T-helper 1 cell (primary cell): ENCODE results near the gene GPANK1.

Experiments used
- DNase-seq, 5 donors: peaks; one replicate each; pipeline ENCODE4 v3.0.0-alpha.2; 2012 to 2020

Gene GPANK1

DNA sequence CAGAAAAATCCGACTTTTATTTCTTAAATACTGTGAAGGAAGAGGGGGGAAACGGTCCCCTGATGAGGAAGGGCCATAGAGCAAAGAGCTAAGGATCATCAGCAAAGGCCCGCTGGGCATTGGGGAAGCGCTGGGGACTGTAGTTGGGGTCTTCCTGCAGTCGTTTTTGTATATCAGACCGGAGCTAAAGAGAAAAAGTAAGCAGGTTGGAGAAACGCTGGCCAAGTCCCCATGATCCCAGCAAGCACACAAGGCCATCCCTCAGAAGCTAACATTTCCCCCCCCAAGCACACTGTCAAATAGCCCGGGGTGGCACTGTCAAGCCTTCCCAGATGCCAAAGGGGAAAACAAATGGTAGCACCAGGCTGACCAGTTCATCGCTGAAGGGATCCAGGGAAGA lies 25.8 kb downstream of the GPANK1 start:
- no peak for DNase-seq

- no peak for DNase-seq
Measured at GRCh38 chr6:31636698-31637596, 27.9 kb downstream of the GPANK1 start.

GRCh38 chr6:31634969-31635575 lies 29.7 kb downstream of the GPANK1 start:
- DNase-seq, result no peak

- no peak for DNase-seq
Measured at GRCh38 chr6:31634131-31634530, 30.7 kb downstream of the GPANK1 start.

DNA sequence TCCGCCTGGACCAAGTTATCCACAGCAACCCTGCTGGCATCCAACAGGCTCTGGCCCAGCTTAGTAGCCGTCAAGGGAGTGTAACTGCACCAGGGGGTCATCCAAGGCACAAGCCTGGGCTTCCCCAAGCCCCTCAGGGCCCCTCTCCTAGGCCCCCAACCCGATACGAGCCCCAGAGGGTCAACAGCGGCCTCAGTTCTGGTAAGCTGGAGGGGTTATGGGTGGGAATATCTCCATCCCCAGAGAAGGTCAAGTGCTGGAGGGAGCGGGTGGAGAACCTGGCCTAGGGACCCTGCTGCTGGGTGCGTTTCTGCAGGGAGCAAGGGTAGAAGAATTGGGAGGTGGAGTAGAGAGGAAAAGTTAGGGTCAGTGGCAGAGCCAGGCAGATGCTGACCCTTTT lies 31.4 kb downstream of the GPANK1 start:
- no peak for DNase-seq

DNA sequence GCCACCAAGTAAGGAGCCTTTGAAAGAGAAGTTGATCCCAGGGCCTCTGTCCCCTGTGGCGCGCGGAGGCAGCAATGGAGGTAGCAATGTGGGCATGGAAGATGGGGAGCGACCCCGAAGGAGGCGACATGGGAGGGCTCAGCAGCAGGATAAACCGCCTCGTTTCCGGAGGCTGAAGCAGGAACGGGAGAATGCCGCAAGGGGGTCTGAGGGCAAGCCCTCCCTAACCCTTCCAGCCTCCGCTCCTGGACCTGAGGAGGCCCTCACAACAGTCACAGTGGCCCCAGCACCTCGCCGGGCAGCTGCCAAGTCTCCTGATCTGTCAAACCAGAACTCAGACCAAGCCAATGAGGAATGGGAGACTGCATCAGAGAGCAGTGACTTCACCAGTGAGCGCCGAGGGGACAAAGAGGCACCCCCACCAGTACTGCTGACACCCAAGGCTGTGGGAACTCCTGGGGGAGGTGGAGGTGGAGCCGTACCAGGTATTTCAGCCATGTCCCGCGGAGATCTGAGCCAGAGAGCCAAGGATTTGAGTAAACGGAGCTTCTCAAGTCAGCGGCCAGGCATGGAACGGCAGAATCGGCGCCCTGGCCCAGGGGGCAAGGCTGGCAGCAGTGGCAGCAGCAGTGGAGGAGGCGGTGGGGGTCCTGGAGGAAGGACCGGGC lies 32.4 kb downstream of the GPANK1 start:
- DNase-seq, result no peak

GRCh38 chr6:31631681-31632278 lies 33.0 kb downstream of the GPANK1 start:
- no peak for DNase-seq

GRCh38 chr6:31631209-31631608 lies 33.6 kb downstream of the GPANK1 start:
- no peak for DNase-seq

- no peak for DNase-seq
Measured at GRCh38 chr6:31630177-31630934, 34.4 kb downstream of the GPANK1 start.

- no peak for DNase-seq
Measured at GRCh38 chr6:31629014-31629413, 35.8 kb downstream of the GPANK1 start.

DNA sequence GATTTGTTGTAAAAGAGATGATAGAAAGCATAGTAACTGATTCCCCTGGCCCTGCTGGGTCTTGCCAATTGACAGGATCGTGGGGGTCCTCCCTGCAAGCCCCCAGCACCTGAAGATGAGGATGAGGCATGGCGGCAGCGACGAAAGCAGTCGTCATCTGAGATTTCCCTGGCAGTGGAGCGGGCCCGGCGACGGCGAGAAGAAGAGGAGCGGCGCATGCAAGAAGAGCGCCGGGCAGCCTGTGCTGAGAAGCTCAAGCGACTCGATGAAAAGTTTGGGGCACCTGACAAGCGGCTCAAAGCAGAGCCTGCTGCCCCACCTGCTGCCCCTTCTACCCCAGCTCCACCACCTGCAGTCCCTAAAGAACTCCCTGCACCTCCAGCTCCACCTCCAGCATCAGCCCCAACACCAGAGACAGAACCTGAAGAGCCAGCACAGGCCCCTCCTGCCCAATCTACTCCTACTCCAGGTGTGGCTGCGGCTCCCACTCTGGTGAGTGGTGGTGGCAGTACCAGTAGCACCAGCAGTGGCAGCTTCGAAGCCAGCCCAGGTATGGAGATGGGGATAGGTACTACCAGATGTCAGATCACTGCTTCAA lies 37.0 kb downstream of the GPANK1 start:
- DNase-seq, result no peak

GRCh38 chr6:31626952-31627351 lies 37.8 kb downstream of the GPANK1 start:
- no peak for DNase-seq

DNA sequence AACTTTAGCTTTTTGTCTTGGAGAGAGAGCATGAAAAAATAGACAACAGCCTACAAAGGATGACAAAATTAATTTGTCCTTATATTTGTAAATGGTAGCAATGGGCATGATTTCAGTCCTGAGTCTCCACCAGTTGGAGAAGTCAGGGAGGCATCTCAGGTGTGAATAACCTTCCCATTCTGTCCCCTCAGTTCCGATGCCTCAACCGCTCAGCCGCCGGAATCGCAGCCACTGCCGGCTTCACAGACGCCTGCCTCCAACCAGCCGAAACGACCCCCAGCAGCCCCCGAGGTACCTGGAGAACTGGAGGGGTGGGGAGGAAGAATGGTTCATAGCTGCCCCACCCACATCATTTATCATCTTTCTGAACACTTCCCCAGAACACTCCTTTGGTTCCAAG lies 40.7 kb downstream of the GPANK1 start:
- DNase-seq, result no peak

GRCh38 chr6:31622684-31623091 lies 42.1 kb downstream of the GPANK1 start:
- DNase-seq, result no peak

- DNase-seq, result no peak
Measured at GRCh38 chr6:31621991-31622390, 42.8 kb downstream of the GPANK1 start.

DNA sequence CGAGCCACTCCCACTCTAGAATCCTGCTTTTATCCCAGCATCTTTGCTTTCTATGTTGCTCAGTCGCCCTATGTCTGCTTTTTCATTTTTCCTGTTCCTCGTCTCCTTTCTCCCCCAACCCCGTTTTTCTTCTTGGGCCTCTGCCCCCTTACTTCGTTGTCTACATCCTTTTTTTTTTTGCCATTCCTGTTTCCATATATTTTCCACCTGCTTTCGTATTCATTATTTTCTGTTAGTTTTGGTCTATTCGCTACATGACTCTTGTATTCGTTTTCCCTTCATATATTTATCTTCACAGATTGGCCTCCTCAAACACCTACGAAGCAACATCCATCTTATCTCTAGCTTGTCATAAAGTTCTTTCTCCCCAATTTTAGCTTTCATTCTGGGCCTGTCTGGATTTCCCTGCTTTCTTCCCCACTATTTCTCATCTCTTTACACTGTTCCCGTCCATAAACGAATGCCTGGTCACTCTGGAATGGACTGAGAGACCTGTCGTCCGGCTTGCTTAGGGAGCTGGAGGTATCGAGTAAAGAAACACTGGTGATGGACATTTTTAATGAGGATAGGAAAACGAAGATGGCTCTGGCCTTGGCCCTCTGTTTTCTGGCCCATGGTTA lies 43.4 kb downstream of the GPANK1 start:
- DNase-seq, result no peak

- peak in 3 of 5 donors; percentile 91 to 93 (median 91) for DNase-seq
Measured at GRCh38 chr6:31620586-31621319, 44.0 kb downstream of the GPANK1 start, which contains the start of gene PRRC2A. Gene PRRC2A, plus strand, starts transcription at chr6:31620715. Its CDS starts 2,075 bp downstream, at chr6:31622790.

DNA sequence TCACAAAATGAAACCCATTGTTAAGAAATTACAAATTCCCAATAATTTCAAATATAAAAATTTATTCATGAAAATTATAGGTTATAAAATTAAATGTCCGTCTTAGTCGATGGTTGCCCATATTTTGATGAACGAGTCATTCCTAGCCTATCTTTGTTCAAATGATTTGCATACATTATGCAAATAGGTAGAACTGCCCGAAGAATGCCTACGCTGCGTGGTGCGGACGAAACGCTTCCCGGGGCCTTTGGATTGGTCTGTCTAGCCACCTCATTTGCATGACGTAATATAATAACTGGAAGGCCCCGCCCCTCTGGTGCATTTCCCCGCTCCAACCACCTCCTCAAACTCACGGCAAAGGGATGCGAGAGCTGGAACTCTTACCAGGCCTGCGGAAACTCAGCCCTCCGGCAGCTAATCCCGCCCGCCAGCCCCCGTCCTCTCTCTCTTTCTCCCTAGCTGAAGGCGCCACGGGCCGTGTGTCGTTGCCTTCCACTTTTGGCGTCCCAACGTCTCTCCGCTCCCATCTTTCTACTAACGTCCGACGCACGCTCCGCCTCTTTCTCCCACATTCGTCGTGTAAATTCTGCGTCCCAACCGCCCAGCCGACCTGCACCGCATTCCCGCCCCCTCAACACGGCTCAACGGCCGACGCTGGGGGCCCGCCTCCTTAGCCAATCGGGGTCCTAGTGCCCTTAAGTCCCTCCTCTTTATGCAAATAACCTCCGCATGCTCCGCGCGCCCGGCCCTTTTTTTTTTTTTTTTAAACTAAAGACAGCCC lies 44.8 kb downstream of the GPANK1 start:
- peak; percentile 93 to 100 (median 95) for DNase-seq

DNA sequence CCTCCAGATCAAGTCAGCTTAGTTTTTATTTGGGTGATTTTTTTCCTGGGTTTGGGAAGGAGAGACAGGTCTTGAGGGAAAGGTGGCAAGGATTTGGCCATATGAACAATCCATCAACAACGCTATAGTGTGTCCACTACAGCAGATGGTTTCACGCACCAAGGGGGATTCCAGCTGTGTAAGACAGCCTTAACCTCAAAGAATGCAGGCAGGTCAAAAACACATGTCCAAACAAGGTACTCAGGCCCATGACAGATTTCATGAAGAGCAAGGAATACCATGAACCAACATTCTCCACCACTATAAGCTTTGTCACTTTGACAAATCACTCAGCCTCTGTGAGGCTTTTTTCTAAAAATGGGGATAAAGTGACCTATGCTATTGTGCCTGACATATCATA lies 47.8 kb downstream of the GPANK1 start:
- DNase-seq, result no peak

- peak in 1 of 5 donors; percentile 33 for DNase-seq
Measured at GRCh38 chr6:31615748-31616147, 49.0 kb downstream of the GPANK1 start.
